Activated CD4-positive, alpha-beta T cell treated with anti-CD3 and anti-CD28 coated beads, Interleukin-2, amount 10 ng/mL, durations not matched to agents 7 days and 5 days (primary cell): ENCODE measurements around the gene NEK5. TPM values are rescaled to one million over a fixed set of nuclear protein-coding genes. Genes with fewer than 3 reads are reported as not detected.

Experiments
- CTCF ChIA-PET: fragments of 350-600 bp; sonication (Branson Sonifier 250); formaldehyde crosslinking; loops from one replicate; lab custom pipeline; 2021; ENCODE audit warnings: antibody characterized with exemption; lab: Charles Lee
- POLR2A ChIA-PET: fragments of 350-600 bp; sonication (Branson Sonifier 250); formaldehyde crosslinking; loops from one replicate; lab custom pipeline; 2021; ENCODE audit warnings: antibody characterized with exemption; lab: Charles Lee
- DNase-seq: peaks from one replicate; pipeline ENCODE4 v3.0.0-alpha.2; 2020
- H3K27ac Mint-ChIP-seq: one replicate; pipeline ENCODE4 v1.8.0; 2021; ENCODE audit warnings: mild to moderate bottlenecking, moderate library complexity, mixed read lengths
- H3K27me3 Mint-ChIP-seq: one replicate; pipeline ENCODE4 v1.8.0; 2021; ENCODE audit warnings: mixed read lengths
- H3K36me3 Mint-ChIP-seq: one replicate; pipeline ENCODE4 v1.8.0; 2021; ENCODE audit warnings: low read depth, mixed read lengths
- H3K4me1 Mint-ChIP-seq: one replicate; pipeline ENCODE4 v1.8.0; 2021; ENCODE audit warnings: mixed read lengths
- H3K4me3 Mint-ChIP-seq: one replicate; pipeline ENCODE4 v1.8.0; 2021; ENCODE audit warnings: mild to moderate bottlenecking, moderate library complexity, mixed read lengths
- H3K9me3 Mint-ChIP-seq: one replicate; pipeline ENCODE4 v1.8.0; 2021; ENCODE audit warnings: mixed read lengths
- total RNA-seq, 2 experiments: library from RNA; stranded (reverse); gene quantifications; one replicate each; pipeline ENCODE4 v1.2.3, GENCODE V29; 2021

NEK5 gene
- total RNA-seq, 2 experiments from 2014 or later: not detected

- H3K4me1 Mint-ChIP-seq: peaks cover 2% of the 10 kb centered on the region
- no peaks in the 10 kb centered on the region for H3K36me3 Mint-ChIP-seq
- H3K27me3 Mint-ChIP-seq: peaks cover 5% of the 10 kb centered on the region
- H3K9me3 Mint-ChIP-seq: no peaks in the 10 kb centered on the region
- no peak overlapping the region for H3K4me3 Mint-ChIP-seq
- H3K27ac Mint-ChIP-seq: no peak overlapping the region
- CTCF ChIA-PET: interaction anchor here (0.7 to 1.5 kb wide), 3 partner anchors 85 to 128 kb away, joined by 3 to 4 read pairs (median 3); partner anchors contain the start of gene NEK5
- no peak for DNase-seq
- POLR2A ChIA-PET: no interaction called here
Measured at GRCh38 chr13:52001120-52001731, 127.6 kb downstream of the NEK5 start.

- no peak overlapping the region for H3K27ac Mint-ChIP-seq
- no peaks in the 10 kb centered on the region for H3K36me3 Mint-ChIP-seq
- H3K4me3 Mint-ChIP-seq: no peak overlapping the region
- CTCF ChIA-PET: interaction anchor here (0.6 kb wide), 1 partner anchor 89 kb away, joined by 5 read pairs; no protein-coding TSS in a partner anchor
- DNase-seq: no peak
- peaks cover 7% of the 10 kb centered on the region for H3K27me3 Mint-ChIP-seq
- peaks cover 11% of the 10 kb centered on the region for H3K4me1 Mint-ChIP-seq
- POLR2A ChIA-PET: no interaction called here
- no peaks in the 10 kb centered on the region for H3K9me3 Mint-ChIP-seq
Measured at GRCh38 chr13:51999921-52000320, 129.0 kb downstream of the NEK5 start.

GRCh38 chr13:51999510-51999911 is 129.4 kb downstream of the NEK5 start:
- ChIA-PET CTCF (no interaction called here), POLR2A (no interaction called here)
- Mint-ChIP-seq H3K27me3 (peaks cover 9% of the 10 kb centered on the region), H3K4me3 (no peak overlapping the region), H3K36me3 (no peaks in the 10 kb centered on the region), H3K27ac (no peak overlapping the region), H3K4me1 (peaks cover 11% of the 10 kb centered on the region), H3K9me3 (no peaks in the 10 kb centered on the region)
- no peak for DNase-seq

GRCh38 chr13:51998723-51999509 is 130.0 kb downstream of the NEK5 start:
- POLR2A ChIA-PET: no interaction called here
- H3K4me1 Mint-ChIP-seq: peaks cover 11% of the 10 kb centered on the region
- H3K36me3 Mint-ChIP-seq: no peaks in the 10 kb centered on the region
- H3K27ac Mint-ChIP-seq: no peak overlapping the region
- no peak for DNase-seq
- H3K4me3 Mint-ChIP-seq: no peak overlapping the region
- H3K9me3 Mint-ChIP-seq: no peaks in the 10 kb centered on the region
- peaks cover 10% of the 10 kb centered on the region for H3K27me3 Mint-ChIP-seq
- CTCF ChIA-PET: no interaction called here

GRCh38 chr13:51997641-51998330 is 131.1 kb downstream of the NEK5 start:
- DNase-seq: no peak
- Mint-ChIP-seq H3K4me1 (peaks cover 11% of the 10 kb centered on the region), H3K27me3 (peaks cover 10% of the 10 kb centered on the region), H3K9me3 (no peaks in the 10 kb centered on the region), H3K4me3 (no peak overlapping the region), H3K27ac (no peak overlapping the region), H3K36me3 (no peaks in the 10 kb centered on the region)
- ChIA-PET CTCF (no interaction called here), POLR2A (no interaction called here)

- peaks cover 11% of the 10 kb centered on the region for H3K4me1 Mint-ChIP-seq
- POLR2A ChIA-PET: no interaction called here
- DNase-seq: no peak
Measured at GRCh38 chr13:51997186-51997585, 131.7 kb downstream of the NEK5 start.

GRCh38 chr13:51996641-51997040 is 132.2 kb downstream of the NEK5 start:
- no peaks in the 10 kb centered on the region for H3K36me3 Mint-ChIP-seq
- no peak overlapping the region for H3K27ac Mint-ChIP-seq
- no peak overlapping the region for H3K4me3 Mint-ChIP-seq
- ChIA-PET CTCF (no interaction called here), POLR2A (no interaction called here)
- peaks cover 11% of the 10 kb centered on the region for H3K4me1 Mint-ChIP-seq
- no peak for DNase-seq
- H3K9me3 Mint-ChIP-seq: no peaks in the 10 kb centered on the region
- H3K27me3 Mint-ChIP-seq: peaks cover 10% of the 10 kb centered on the region

More at GRCh38 chr13:51997186-51997585, 131.7 kb downstream of the NEK5 start:
- no peaks in the 10 kb centered on the region for H3K9me3 Mint-ChIP-seq
- H3K27ac Mint-ChIP-seq: no peak overlapping the region
- CTCF ChIA-PET: no interaction called here
- peaks cover 10% of the 10 kb centered on the region for H3K27me3 Mint-ChIP-seq
- H3K4me3 Mint-ChIP-seq: no peak overlapping the region
- no peaks in the 10 kb centered on the region for H3K36me3 Mint-ChIP-seq

- ChIA-PET POLR2A (no interaction called here), CTCF (no interaction called here)
- no peak for DNase-seq
- Mint-ChIP-seq H3K4me3 (no peak overlapping the region), H3K9me3 (no peaks in the 10 kb centered on the region), H3K4me1 (peaks cover 11% of the 10 kb centered on the region), H3K27me3 (peaks cover 10% of the 10 kb centered on the region), H3K27ac (no peak overlapping the region), H3K36me3 (no peaks in the 10 kb centered on the region)
Measured at GRCh38 chr13:51995677-51996551, 133.0 kb downstream of the NEK5 start.

- DNase-seq: no peak
- CTCF ChIA-PET: no interaction called here
- H3K9me3 Mint-ChIP-seq: no peaks in the 10 kb centered on the region
- H3K27ac Mint-ChIP-seq: no peak overlapping the region
- POLR2A ChIA-PET: interaction anchor here (0.6 kb wide), 1 partner anchor 575 kb away, joined by 3 read pairs; no protein-coding TSS in a partner anchor
- H3K27me3 Mint-ChIP-seq: peaks cover 7% of the 10 kb centered on the region
- peaks cover 11% of the 10 kb centered on the region for H3K4me1 Mint-ChIP-seq
- H3K36me3 Mint-ChIP-seq: no peaks in the 10 kb centered on the region
- H3K4me3 Mint-ChIP-seq: no peak overlapping the region
Measured at GRCh38 chr13:51993713-51994112, 135.2 kb downstream of the NEK5 start.

- Mint-ChIP-seq H3K36me3 (no peaks in the 10 kb centered on the region), H3K9me3 (no peaks in the 10 kb centered on the region), H3K4me3 (no peak overlapping the region), H3K27me3 (peaks cover 24% of the 10 kb centered on the region), H3K4me1 (no peaks in the 10 kb centered on the region), H3K27ac (no peak overlapping the region)
- CTCF ChIA-PET: no interaction called here
- POLR2A ChIA-PET: no interaction called here
- no peak for DNase-seq
Measured at GRCh38 chr13:51988988-51989618, 139.8 kb downstream of the NEK5 start.
